ENCODE measurements around the gene IQSEC1. TPM values are rescaled to one million over a fixed set of nuclear protein-coding genes. Genes with fewer than 3 reads are reported as not detected.

IQSEC1 gene
- total RNA-seq, 1 donor from 2014 or later, result 29.5 TPM

- Mint-ChIP-seq H3K4me1 (ENCODE audit: low read depth, unreplicated experiment) (peaks cover 24% of the 10 kb centered on the region), H3K36me3 (ENCODE audit: low read depth, unreplicated experiment) (no peaks in the 10 kb centered on the region), H3K9me3 (ENCODE audit: unreplicated experiment) (no peaks in the 10 kb centered on the region), H3K27ac (ENCODE audit: unreplicated experiment) (peak overlapping the region; percentile 18), H3K4me3 (ENCODE audit: unreplicated experiment) (peak overlapping the region; percentile 69), H3K27me3 (ENCODE audit: low read depth, unreplicated experiment) (peaks cover 2% of the 10 kb centered on the region)
- Histone ChIP-seq H3K9me3 (ENCODE audit: insufficient read depth, low read depth, low read length) (no peaks in the 10 kb centered on the region), H3K36me3 (ENCODE audit: insufficient read depth, low read length) (no peaks in the 10 kb centered on the region), H4K20me1 (ENCODE audit: insufficient read depth, low read length) (peaks cover 12% of the 10 kb centered on the region), H3K27me3 (ENCODE audit: insufficient read depth, low read length) (no peaks in the 10 kb centered on the region), H2AFZ (ENCODE audit: low read depth, low read length) (peak overlapping the region; percentile 59), H3K4me2 (ENCODE audit: low read length) (peak overlapping the region; percentile 94), H3K27ac (ENCODE audit: low read depth, low read length) (no peak overlapping the region), H3K4me3 (ENCODE audit: insufficient read depth, low read depth, low read length) (peak overlapping the region; percentile 47), H3K79me2 (ENCODE audit: insufficient read depth, low read length) (no peaks in the 10 kb centered on the region), H3K4me1 (ENCODE audit: insufficient read depth, low read length) (peaks cover 18% of the 10 kb centered on the region), H3K9ac (ENCODE audit: low read length) (peak overlapping the region; percentile 40)
- TF ChIP-seq EZH2 (IDR thresholded peaks at IDR 0.05; ENCODE audit: insufficient read depth, low read length), result no peak
- TF ChIP-seq CTCF (IDR thresholded peaks at IDR 0.05; ENCODE audit: insufficient read depth, low read depth, low read length), result no peak
- no peak for DNase-seq (ENCODE audit: low read depth)
- no peak for FAIRE-seq
Observed at GRCh38 chr3:12992629-12993516, 80.4 kb downstream of the IQSEC1 start.

GRCh38 chr3:12991861-12992281, 81.4 kb downstream of the IQSEC1 start:
- Histone ChIP-seq H3K9ac (ENCODE audit: low read length) (no peak overlapping the region), H3K9me3 (ENCODE audit: insufficient read depth, low read depth, low read length) (no peaks in the 10 kb centered on the region), H2AFZ (ENCODE audit: low read depth, low read length) (no peak overlapping the region), H3K4me2 (ENCODE audit: low read length) (no peak overlapping the region), H3K4me3 (ENCODE audit: insufficient read depth, low read depth, low read length) (no peak overlapping the region), H3K27me3 (ENCODE audit: insufficient read depth, low read length) (no peaks in the 10 kb centered on the region), H4K20me1 (ENCODE audit: insufficient read depth, low read length) (peaks cover 12% of the 10 kb centered on the region), H3K79me2 (ENCODE audit: insufficient read depth, low read length) (no peaks in the 10 kb centered on the region), H3K36me3 (ENCODE audit: insufficient read depth, low read length) (no peaks in the 10 kb centered on the region), H3K27ac (ENCODE audit: low read depth, low read length) (no peak overlapping the region), H3K4me1 (ENCODE audit: insufficient read depth, low read length) (peaks cover 18% of the 10 kb centered on the region)
- no peak for FAIRE-seq
- H3K4me1 Mint-ChIP-seq (ENCODE audit: low read depth, unreplicated experiment), result peaks cover 24% of the 10 kb centered on the region
- peak overlapping the region; percentile 97 for H3K27ac Mint-ChIP-seq (ENCODE audit: unreplicated experiment)
- peaks cover 2% of the 10 kb centered on the region for H3K27me3 Mint-ChIP-seq (ENCODE audit: low read depth, unreplicated experiment)
- H3K9me3 Mint-ChIP-seq (ENCODE audit: unreplicated experiment), result no peaks in the 10 kb centered on the region
- TF ChIP-seq EZH2 (IDR thresholded peaks at IDR 0.05; ENCODE audit: insufficient read depth, low read length) (no peak), CTCF (IDR thresholded peaks at IDR 0.05; ENCODE audit: insufficient read depth, low read depth, low read length) (no peak)
- H3K36me3 Mint-ChIP-seq (ENCODE audit: low read depth, unreplicated experiment), result peaks cover 3% of the 10 kb centered on the region
- DNase-seq (ENCODE audit: low read depth), result no peak
- peak overlapping the region; percentile 31 for H3K4me3 Mint-ChIP-seq (ENCODE audit: unreplicated experiment)

GRCh38 chr3:12991481-12991837, 81.8 kb downstream of the IQSEC1 start:
- DNase-seq (ENCODE audit: low read depth) (no peak), FAIRE-seq (no peak)
- Histone ChIP-seq H3K4me1 (ENCODE audit: insufficient read depth, low read length) (peaks cover 18% of the 10 kb centered on the region), H2AFZ (ENCODE audit: low read depth, low read length) (no peak overlapping the region), H3K9me3 (ENCODE audit: insufficient read depth, low read depth, low read length) (no peaks in the 10 kb centered on the region), H3K27ac (ENCODE audit: low read depth, low read length) (no peak overlapping the region), H4K20me1 (ENCODE audit: insufficient read depth, low read length) (peaks cover 12% of the 10 kb centered on the region), H3K4me2 (ENCODE audit: low read length) (no peak overlapping the region), H3K27me3 (ENCODE audit: insufficient read depth, low read length) (no peaks in the 10 kb centered on the region), H3K9ac (ENCODE audit: low read length) (peak overlapping the region; percentile 19), H3K36me3 (ENCODE audit: insufficient read depth, low read length) (no peaks in the 10 kb centered on the region), H3K4me3 (ENCODE audit: insufficient read depth, low read depth, low read length) (no peak overlapping the region), H3K79me2 (ENCODE audit: insufficient read depth, low read length) (no peaks in the 10 kb centered on the region)
- Mint-ChIP-seq H3K27me3 (ENCODE audit: low read depth, unreplicated experiment) (peaks cover 2% of the 10 kb centered on the region), H3K36me3 (ENCODE audit: low read depth, unreplicated experiment) (peaks cover 3% of the 10 kb centered on the region), H3K4me1 (ENCODE audit: low read depth, unreplicated experiment) (peaks cover 24% of the 10 kb centered on the region), H3K4me3 (ENCODE audit: unreplicated experiment) (peak overlapping the region; percentile 31), H3K9me3 (ENCODE audit: unreplicated experiment) (no peaks in the 10 kb centered on the region), H3K27ac (ENCODE audit: unreplicated experiment) (peak overlapping the region; percentile 97)
- TF ChIP-seq CTCF (IDR thresholded peaks at IDR 0.05; ENCODE audit: insufficient read depth, low read depth, low read length), result no peak
- no peak for TF ChIP-seq EZH2 (IDR thresholded peaks at IDR 0.05; ENCODE audit: insufficient read depth, low read length)
